HG03159 (cell line): ENCODE results near the gene CYB561D2.

Source experiments
- ATAC-seq: cut with Tn5 transposase; IDR thresholded peaks from one replicate; pipeline ENCODE4 v1.9.1; 2021; ENCODE audit warnings: mild to moderate bottlenecking, moderate library complexity; ENCODE audit not compliant: unreplicated experiment

CYB561D2 gene

DNA sequence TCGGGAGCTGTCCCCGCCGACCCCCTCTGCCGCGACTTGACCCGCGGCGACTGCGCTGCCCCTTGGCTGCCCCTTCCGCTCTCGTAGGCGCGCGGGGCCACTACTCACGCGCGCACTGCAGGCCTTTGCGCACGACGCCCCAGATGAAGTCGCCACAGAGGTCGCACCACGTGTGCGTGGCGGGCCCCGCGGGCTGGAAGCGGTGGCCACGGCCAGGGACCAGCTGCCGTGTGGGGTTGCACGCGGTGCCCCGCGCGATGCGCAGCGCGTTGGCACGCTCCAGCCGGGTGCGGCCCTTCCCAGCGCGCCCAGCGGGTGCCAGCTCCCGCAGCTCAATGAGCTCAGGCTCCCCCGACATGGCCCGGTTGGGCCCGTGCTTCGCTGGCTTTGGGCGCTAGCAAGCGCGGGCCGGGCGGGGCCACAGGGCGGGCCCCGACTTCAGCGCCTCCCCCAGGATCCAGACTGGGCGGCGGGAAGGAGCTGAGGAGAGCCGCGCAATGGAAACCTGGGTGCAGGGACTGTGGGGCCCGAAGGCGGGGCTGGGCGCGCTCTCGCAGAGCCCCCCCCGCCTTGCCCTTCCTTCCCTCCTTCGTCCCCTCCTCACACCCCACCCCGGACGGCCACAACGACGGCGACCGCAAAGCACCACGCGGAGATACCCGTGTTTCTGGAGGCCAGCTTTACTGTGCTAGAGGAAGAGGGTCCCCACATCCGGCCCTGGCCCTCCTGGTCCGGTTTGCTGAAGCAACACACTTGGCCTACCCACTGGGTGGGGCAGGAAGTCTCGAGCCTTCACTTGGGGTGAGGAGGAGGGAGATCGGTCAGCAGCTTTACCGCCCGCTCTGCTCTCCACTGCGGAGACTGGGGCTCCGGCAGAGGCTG lies 10.0 kb upstream of the CYB561D2 start, which contains the start of gene RASSF1:
Gene RASSF1 (minus strand): TSS at position 389 of the 882 bp plus-strand sequence. CDS start 31 bp downstream, at position 358.
- no peak for ATAC-seq

GRCh38 chr3:50341537-50341936 lies 9.1 kb upstream of the CYB561D2 start:
- no peak for ATAC-seq

GRCh38 chr3:50341996-50342650 lies 8.5 kb upstream of the CYB561D2 start:
- no peak for ATAC-seq

- ATAC-seq, result no peak
Observed at GRCh38 chr3:50342813-50343633, 7.6 kb upstream of the CYB561D2 start.

- ATAC-seq, result no peak
Observed at GRCh38 chr3:50345008-50345407, 5.7 kb upstream of the CYB561D2 start.

DNA sequence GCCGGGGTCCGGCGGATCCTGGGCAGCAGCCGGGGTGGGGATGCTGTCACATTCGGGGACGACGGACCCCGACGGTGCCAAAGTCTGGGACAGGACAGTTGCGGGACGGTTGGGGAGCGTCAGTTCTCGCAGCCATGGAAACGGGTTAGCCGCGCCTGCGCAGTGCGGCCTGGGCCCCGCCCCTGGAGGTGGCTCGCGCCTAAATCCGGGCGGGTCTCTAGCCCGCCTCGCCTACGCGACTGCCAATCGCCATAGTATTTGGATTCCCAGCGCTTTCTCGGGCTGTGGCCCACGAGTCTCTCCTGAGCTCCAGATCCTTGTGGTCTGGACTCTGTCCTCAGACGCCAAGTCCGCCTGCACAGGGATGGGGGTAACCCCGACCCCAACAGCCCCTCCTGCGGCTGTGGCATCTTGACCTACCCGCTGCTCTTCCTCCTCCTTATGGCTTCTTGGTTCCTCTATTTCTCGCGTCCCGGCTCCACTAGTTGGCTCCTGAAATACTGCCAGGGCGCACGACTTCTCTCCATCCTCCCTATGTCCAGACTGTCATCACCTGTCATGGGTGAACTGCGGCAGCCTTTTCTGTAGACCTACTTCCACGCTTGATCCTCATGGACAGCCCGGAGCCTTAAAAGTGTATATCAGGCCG lies 5.0 kb upstream of the CYB561D2 start, which contains the start of gene ZMYND10:
Gene ZMYND10 (minus strand): TSS at position 147 of the 649 bp plus-strand sequence. CDS start 153 bp downstream, outside the sequence.
- ATAC-seq, result no peak

GRCh38 chr3:50347187-50347813 lies 3.4 kb upstream of the CYB561D2 start:
- ATAC-seq, result no peak

DNA sequence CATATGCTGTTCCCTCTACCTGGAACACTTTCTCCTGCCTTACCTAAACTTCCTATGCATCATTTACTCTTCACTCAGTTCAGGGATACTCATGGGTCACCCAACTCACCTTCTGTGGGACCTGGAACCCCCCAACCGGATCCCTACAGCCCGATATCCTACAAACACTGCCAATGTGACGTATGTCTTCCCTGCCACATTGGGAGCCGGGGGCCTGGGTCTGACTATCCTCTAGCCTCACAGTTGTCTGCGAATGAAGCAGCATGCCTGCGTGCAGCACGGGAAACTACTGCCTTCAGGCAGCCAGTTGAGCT lies 492 bp upstream of the CYB561D2 start:
- ATAC-seq, result no peak

DNA sequence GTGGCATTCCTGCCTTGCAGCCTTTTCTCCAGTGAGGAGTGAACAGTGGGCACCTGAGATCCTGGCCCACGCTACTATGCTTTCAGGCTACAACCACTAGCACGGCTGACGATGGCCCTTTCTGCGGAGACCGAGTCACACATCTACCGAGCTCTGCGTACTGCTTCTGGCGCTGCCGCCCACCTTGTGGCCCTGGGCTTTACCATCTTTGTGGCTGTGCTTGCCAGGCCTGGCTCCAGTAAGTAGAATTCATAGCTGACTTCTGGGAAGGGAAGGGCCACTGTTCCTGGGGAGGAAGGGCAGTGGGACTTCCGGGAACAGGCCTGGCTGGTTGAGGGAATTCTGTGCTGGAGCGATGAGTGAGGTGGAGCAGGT lies 648 bp downstream of the CYB561D2 start:
- ATAC-seq, result no peak

- no peak for ATAC-seq
Observed at GRCh38 chr3:50352781-50353180, 2.1 kb downstream of the CYB561D2 start.

GRCh38 chr3:50353245-50354004 lies 2.8 kb downstream of the CYB561D2 start:
- ATAC-seq, result no peak

GRCh38 chr3:50354186-50354764 lies 3.6 kb downstream of the CYB561D2 start:
- no peak for ATAC-seq

DNA sequence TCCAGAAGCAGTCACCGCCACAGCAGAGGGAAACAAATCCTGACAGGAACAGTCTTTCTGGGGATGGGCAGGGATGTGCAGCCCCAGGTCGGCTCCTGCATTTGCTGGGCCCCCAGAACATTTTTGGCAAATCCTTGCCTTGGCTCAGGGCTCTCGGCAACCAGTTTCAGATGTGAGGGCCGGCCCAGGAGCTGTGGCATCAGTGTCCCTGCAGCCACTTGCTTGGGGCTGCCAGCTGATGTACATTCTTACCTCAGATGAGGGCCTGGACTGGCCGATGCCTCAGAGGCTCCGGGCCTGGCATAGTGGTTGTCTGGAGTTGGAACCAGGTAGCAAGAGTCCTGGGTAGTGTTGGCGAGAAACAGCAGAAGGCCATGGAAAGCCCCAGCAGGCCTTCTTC lies 4.2 kb downstream of the CYB561D2 start:
- no peak for ATAC-seq

DNA sequence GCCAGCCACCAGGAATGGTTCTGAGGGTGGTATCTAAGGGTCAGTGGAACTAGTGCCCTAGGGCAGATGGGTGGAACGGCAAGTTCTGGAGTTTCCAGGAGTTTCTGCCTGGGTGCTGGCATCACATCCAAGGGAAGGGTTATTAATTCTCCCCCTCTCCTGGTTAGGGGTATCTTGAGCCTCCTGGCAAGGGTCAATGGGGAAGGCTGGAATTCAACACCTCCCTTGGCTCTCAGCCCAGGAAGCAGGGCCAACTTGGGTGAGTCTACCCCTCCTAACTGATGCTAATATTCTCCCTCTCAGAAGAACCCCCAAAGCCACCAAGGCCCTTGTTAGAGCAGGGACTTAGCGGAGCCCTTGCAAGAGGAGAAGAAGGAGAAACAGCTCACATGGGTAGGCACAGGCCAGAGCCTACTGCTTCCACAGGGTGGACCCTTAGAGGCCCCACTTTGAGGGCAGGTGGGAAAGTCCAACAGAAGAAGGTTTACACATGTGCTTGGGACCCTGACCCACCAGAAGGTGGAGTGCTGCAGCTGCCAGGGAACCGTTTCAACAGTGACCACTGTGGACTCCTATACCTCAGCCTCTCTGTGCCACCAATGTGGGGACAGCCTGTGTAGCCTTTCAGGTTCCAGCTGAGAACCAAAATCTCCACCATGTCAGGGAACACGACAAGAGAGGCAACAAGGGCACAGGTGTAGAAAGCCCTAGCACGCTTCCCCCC lies 5.3 kb downstream of the CYB561D2 start:
- no peak for ATAC-seq

DNA sequence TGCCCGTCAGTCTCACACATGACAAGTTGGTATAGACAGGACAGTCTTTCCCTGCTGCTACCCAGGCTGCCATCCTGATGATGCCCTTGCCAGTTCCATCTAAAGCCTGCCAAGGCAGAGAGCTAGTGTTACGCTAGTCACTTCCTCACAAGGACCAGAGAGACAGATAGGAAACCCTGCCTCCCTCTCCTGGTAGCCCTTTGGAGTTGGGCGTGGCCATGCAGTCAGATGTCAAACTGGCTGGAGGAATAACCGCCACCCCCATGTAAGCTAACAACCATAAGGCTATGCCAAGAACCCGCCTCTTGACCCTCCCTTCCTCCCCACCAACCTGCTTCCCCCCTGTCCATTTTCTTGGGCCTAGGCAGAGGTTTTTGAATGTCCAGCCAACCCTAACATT lies 5.9 kb downstream of the CYB561D2 start:
- no peak for ATAC-seq

GRCh38 chr3:50357481-50357880 lies 6.8 kb downstream of the CYB561D2 start:
- ATAC-seq, result no peak

GRCh38 chr3:50358355-50358910 lies 7.8 kb downstream of the CYB561D2 start:
- no peak for ATAC-seq
